NT2/D1 (cell line): Measurements from ENCODE around the gene SDCBP2.

Experiments used
- SUZ12 ChIP-seq: IDR thresholded peaks from 2 replicates; pipeline ENCODE4 v1.6.1; 2011; ENCODE audit not compliant: insufficient read length, insufficient read depth; ENCODE audit errors: extremely low read depth
- YY1 ChIP-seq: IDR thresholded peaks from 2 replicates; pipeline ENCODE4 v1.6.1; 2011; ENCODE audit not compliant: insufficient read length, insufficient read depth
- ZNF274 ChIP-seq: IDR thresholded peaks from 2 replicates; pipeline ENCODE4 v1.6.1; 2011; ENCODE audit warnings: mild to moderate bottlenecking, low read depth, low read length

GRCh38 chr20:1269235-1269634 lies 59.7 kb downstream of the SDCBP2 start:
- TF ChIP-seq ZNF274 (no peak), YY1 (no peak), SUZ12 (no peak)
